Hepatocyte (in vitro differentiated cells): ENCODE measurements around the gene ASB5.

Experiments used
- EZH2 ChIP-seq: fragments of 200-600 bp; sonication (generic); IDR thresholded peaks from 2 replicates; pipeline ENCODE4 v1.6.1; 2016; ENCODE audit warnings: antibody characterized with exemption, mild to moderate bottlenecking, borderline replicate concordance
- TF ChIP-seq, protein P1 (sequence below): fragments of 200-600 bp; sonication (generic); IDR thresholded peaks from 2 replicates; pipeline ENCODE4 v1.5.1; 2016; ENCODE audit warnings: antibody characterized with exemption, mild to moderate bottlenecking; ENCODE audit not compliant: poor library complexity

DNA sequence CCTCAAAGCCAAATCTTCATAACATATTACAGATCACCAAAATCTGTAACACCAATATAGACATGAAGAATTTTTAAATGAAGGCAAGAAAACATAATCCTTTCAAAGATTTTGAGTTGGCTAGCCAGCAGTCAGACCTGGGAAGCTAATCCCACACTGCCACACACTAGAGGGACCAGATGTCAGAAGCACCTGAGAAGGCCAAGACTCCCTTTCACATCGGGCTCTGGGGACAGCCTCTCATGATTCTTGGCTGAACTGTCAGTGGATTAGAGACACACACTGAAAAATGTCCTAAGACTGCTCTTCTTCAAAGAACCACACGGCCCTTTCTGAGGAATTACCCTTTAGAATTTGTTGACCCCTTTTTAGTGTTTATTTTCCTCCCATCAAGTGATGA is 45.5 kb downstream of the ASB5 start:
- TF ChIP-seq, protein P1, sequence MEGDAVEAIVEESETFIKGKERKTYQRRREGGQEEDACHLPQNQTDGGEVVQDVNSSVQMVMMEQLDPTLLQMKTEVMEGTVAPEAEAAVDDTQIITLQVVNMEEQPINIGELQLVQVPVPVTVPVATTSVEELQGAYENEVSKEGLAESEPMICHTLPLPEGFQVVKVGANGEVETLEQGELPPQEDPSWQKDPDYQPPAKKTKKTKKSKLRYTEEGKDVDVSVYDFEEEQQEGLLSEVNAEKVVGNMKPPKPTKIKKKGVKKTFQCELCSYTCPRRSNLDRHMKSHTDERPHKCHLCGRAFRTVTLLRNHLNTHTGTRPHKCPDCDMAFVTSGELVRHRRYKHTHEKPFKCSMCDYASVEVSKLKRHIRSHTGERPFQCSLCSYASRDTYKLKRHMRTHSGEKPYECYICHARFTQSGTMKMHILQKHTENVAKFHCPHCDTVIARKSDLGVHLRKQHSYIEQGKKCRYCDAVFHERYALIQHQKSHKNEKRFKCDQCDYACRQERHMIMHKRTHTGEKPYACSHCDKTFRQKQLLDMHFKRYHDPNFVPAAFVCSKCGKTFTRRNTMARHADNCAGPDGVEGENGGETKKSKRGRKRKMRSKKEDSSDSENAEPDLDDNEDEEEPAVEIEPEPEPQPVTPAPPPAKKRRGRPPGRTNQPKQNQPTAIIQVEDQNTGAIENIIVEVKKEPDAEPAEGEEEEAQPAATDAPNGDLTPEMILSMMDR = no peak
- no peak for TF ChIP-seq EZH2
